Activated T-helper 1 cell treated with anti-CD3 and anti-CD28 coated beads, Interleukin-2, amount 50 U/mL, for 16 hours (primary cell): ENCODE data around the gene TERT.
"Not testable (repeated sequence)": the region's sequence is repeated elsewhere in the genome, so short reads cannot be mapped to it uniquely, and the experiment has no call there.

Experiments used
- DNase-seq, 2 donors: peaks; one replicate each; pipeline ENCODE4 v3.0.0-alpha.2; 2020; ENCODE audit warnings: low read depth in 1 of 2, low spot score in 1 of 2

TERT gene

DNA sequence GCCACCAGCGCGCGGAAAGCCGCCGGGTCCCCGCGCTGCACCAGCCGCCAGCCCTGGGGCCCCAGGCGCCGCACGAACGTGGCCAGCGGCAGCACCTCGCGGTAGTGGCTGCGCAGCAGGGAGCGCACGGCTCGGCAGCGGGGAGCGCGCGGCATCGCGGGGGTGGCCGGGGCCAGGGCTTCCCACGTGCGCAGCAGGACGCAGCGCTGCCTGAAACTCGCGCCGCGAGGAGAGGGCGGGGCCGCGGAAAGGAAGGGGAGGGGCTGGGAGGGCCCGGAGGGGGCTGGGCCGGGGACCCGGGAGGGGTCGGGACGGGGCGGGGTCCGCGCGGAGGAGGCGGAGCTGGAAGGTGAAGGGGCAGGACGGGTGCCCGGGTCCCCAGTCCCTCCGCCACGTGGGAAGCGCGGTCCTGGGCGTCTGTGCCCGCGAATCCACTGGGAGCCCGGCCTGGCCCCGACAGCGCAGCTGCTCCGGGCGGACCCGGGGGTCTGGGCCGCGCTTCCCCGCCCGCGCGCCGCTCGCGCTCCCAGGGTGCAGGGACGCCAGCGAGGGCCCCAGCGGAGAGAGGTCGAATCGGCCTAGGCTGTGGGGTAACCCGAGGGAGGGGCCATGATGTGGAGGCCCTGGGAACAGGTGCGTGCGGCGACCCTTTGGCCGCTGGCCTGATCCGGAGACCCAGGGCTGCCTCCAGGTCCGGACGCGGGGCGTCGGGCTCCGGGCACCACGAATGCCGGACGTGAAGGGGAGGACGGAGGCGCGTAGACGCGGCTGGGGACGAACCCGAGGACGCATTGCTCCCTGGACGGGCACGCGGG lies at the start of gene TERT:
Gene TERT (minus strand): TSS at position 234 of the 815 bp plus-strand sequence. CDS start 79 bp downstream, at position 155.
- peak; percentile 44 to 65 for DNase-seq

DNA sequence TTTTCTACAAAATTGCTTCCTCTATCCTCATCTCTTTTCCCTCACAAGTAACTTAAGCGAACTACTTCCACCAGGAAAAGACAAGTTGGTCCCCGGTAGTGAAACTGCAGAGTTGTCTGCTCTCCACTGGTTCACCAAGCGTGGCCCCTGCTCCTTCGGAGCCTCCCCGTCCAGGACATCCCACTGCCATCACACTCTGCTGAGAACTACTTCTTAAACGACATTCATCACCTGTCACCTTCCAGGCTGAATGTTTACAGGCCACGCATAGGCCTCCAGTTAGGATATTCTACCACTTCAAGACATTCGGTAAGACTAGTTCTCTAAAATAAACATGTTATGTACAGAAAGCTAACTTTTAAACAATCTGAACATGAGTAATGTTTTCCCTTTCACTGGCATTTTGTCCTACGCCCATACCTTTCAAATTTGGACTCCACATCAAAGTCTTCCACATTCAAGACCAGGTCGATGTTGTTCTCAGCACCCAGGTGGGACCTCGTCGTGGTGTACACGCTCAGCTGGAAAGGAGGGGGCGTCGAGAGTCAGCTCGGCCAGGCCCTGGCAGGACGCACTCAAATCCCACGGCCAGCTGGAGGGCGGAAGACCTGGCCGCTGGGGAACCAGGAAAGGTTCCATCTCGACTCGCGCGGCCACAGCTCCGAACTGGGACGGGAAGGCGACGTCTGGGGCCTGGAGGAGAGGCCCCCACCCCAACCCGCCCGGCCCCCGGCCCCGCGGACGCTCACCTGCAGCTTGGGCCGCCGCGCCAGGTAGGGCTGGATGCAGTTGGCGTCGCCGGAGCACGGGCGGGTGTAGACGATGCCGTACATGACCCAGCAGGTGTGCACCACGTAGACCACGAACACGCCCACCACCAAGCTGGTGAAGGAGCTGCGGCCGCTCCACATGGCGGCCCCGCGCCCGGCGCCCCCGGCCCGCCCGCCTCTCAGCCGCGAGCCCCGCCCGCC lies 49.3 kb upstream of the TERT start:
- no peak for DNase-seq

DNA sequence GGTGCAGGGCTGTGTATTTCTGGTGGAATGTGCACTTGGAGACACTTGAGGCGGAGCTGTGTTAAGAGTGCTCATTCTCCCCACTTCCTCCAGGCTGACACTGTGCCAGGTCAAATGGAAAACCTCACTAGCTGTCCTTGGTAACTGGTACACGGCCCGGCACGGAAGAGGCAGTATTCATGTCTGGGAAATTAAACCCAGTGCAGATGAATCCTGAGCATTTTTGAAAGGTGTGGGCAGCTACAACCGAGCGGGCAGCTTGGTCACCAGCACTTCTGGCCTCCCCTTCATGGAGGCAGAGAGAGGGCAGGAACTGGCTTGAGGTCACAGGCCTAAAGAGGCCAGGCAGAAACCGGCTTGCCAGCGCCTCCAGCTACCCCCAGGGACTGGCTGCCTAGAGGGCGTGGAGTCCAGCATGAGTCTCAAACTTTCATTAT lies 48.5 kb upstream of the TERT start:
- DNase-seq: no peak

DNA sequence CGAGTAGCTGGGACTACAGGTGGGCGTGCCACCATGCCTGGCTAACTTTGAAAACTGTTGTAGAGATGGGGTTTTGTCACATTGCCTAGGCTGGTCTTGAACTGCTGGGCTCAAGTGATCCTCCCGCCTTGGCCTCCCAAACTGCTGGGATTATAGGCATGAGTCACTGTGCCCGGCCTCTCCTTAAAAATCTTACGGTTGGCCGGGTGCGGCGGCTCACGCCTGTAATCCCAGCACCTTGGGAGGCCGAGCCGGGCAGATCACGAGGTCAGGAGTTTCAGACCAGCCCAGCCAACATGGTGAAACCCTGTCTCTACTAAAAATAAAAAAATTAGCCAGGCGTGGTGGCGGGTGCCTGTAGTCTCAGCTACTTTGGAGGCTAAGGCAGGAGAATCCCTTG lies 47.8 kb upstream of the TERT start:
- not testable (repeated sequence) for DNase-seq

DNA sequence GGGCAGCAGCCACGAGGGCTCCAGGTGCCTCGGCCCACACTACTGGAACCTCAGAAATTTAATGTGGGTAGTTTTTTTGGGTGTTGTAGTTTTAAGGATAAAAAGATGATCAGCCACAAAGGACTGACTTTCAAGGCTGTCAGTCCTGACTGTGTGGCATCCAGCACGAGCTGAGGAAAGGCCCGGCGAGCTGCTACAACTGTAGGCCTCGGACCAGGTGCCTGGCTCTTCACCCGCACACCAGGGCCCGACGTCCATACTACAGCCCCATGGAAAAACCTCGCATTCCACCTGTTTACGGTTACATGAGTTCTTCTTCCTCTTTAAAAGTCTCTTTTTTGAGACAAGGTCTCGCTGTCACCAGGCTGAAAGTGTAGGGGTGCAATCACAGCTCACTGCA lies 47.4 kb upstream of the TERT start:
- DNase-seq: no peak

DNA sequence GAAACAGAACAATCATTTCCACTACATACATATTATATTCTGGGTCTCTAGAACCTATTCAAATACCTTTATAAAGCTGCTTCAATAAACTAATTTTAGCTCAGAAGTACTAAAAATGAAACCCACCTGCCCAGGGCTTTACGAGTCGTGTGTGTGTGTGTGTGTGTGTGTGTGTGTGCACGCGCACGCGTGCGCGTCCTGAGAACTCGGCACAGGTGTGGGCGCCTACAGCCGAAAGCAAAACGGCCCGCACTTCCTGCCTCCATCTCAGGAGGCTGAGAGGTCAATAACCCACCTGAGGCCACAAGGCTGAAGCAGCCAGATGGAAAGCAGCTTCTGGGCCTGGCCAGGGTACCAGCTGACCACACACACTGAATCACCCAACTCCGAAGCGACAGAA lies 47.0 kb upstream of the TERT start:
- DNase-seq: no peak

DNA sequence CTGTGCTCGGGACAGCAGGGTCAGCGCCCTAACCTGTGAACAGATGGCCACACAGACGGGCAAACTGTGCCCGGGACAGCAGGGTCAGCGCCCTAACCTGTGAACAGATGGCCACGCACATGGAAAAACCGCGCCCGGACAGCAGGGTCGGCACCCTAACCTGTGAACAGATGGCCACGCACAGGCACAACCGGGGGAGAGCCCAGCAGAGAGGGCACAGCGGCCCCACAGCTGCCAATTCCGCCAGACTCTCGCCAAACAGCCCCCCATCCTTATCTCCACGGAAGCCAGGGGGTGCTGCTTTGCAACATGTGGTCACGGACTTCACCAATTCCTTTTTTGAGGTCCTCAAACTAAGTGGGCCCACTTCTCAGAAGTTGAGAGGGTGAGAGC lies 44.9 kb upstream of the TERT start:
- not testable (repeated sequence) for DNase-seq

DNA sequence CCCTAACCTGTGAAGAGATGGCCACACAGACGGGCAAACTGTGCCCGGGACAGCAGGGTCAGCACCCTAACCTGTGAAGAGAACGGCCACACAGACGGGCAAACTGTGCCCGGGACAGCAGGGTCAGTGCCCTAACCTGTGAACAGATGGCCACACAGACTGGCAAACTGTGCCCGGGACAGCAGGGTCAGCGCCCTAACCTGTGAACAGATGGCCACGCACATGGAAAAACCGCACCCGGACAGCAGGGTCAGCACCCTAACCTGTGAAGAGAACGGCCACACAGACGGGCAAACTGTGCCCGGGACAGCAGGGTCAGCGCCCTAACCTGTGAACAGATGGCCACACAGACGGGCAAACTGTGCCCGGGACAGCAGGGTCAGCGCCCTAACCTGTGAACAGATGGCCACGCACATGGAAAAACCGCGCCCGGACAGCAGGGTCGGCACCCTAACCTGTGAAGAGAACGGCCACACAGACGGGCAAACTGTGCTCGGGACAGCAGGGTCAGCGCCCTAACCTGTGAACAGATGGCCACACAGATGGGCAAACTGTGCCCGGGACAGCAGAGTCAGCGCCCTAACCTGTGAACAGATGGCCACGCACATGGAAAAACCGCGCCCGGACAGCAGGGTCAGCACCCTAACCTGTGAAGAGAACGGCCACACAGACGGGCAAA lies 44.4 kb upstream of the TERT start:
- not testable (repeated sequence) for DNase-seq

DNA sequence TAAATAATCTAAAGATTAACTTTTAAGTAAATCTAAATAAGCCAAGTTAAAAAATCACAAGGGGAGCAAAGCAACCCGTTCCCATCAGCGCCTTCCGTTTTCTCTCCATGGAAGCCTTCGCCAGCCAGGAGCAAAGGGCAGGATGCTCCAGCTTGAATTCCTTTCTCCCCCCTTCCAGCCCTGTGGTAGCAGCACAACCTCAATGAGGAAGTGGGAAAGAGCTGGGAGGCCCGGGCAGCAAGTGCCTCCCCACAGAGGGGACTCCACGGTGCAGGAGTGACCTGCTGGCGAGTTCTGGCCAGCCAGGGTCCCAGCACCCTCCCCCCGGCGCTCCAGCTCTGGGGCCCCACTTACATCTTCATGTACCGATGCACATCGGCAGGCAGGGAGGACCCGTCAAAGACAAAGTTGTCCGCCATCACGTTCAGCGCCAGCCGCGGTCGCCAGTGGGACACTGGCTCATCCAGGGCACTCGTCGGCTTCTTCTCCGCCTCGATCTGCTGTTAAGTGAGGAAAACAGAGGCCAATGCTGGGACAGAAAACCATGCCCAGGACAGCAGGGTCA lies 43.7 kb upstream of the TERT start:
- DNase-seq: no peak

DNA sequence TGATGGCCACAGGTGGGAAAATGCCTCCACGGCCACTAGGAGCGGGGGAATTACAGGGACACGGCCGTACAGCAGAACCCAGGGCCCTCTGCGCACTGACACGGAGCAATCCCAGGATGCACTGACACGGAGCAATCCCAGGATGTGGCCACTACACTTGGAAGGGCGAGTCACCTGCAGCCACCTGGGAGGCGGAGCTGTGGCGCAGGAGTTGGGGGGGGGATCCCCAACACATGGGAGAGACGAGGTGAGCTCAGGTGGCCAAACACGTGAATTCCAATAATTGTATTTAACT lies 43.3 kb upstream of the TERT start:
- DNase-seq: no peak

DNA sequence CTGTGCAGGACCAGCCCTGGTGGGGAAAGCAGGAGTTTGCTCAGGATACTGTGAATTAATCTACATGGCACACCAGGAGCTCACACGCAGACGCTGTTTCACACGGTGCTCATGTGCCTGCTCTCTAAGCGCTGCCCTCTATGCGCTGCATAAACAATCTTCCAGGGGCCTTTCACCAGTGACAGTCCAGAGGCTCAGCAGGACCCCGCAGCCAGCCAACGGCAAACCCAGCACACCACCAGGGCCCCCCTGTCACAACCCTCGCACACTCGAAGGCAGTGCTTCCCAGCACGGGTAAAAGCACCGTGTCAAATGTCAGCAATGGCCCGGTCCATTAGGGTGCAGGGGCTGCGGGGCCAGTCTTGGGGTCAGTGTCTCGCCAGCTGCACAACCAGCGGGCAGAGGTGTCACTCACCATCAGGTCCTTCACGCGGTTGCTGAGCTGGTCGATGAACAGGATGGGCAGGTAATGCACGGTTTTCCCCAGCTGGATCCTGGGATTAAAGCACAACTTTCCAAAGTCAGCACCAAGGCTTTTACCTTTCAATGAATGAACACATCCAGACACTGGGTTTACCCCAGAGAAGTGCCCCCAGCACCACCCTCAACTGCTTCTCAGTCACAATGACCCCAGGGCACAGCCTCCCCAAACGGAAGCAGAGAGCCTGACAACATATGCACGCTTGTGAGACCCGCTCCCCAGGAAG lies 42.8 kb upstream of the TERT start:
- DNase-seq: no peak

DNA sequence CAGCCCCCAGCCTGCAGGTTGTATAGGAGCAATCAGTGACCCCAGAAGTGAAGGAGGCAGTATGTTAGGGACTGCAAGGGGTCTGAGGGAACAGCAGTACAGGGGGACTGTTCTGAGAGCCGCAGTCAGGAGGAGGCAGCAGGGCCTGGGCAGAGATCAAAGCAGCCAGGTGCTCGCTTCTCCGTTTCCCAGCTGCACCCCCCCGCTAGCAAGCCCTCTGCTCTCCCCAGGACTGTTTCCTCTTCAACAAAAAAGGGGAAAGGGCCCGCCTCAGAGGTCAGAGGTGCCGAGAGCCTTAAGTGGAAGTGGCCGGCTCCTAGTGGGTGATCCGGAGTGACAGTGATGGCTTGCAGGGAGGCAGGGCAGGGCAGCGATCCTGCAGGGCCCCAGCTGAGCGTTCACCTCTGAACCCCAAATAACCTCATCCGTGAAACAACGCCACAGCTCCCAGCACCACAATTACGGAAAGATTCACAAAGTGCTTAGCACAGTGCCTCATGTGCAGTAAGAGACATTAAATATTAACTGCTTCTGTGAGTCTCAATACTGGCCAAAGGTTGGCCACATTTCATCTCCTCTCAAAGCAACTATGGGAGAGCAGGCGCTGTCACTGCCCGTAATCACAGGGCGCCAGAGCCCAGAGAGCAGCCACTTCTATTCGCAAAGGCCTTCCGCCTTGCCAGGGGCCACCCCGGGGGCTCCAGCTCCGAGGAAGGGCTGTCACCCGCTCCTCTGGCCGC lies 42.1 kb upstream of the TERT start:
- no peak for DNase-seq

DNA sequence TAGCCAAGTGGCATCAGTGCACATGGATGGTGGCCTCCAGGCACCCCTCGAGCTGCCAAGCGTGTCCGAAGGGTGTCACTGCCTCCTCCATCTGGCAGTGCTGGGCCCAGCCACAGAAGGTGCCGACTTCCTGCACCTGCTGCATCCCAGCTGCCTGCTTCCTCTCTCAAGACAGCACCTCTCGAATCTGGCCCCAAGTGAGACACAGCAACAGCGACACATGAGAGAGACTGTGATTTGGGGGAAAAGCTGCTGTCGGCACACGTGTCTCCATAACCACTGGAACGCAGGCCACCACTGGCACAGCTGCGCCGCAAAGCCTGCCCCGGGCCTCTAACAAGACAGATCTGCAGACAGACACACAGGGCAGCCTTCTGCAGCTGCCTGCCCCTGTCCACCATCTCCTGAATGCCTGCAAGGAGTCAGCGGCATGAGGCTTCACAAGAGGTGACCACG lies 41.3 kb upstream of the TERT start:
- no peak for DNase-seq

DNA sequence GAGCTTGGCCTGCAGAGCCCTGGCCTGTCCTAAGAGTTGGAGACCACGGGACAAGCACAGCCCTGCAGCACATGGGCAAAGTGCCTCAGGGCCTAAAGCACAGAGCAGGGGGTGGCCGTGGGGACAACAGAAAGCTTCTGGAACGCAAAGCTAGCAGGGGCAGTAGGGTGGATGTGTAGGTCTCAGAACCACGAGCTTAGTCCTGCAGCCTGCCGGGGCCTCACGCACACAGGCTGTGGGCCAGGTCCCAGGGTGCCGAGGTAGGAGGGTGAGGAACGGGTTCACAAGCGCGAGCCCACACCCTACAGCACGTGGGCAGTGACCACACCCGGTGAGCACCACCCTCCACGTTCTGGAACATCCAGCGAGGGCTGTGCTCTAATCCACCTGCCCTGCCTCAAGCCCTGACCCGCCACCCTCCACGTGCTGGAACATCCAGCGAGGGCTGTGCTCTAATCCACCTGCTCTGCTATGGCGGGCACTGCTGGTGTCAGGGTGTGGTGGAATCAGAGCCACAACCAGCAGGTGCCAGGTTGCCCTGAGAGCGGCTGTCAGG lies 40.8 kb upstream of the TERT start:
- no peak for DNase-seq

DNA sequence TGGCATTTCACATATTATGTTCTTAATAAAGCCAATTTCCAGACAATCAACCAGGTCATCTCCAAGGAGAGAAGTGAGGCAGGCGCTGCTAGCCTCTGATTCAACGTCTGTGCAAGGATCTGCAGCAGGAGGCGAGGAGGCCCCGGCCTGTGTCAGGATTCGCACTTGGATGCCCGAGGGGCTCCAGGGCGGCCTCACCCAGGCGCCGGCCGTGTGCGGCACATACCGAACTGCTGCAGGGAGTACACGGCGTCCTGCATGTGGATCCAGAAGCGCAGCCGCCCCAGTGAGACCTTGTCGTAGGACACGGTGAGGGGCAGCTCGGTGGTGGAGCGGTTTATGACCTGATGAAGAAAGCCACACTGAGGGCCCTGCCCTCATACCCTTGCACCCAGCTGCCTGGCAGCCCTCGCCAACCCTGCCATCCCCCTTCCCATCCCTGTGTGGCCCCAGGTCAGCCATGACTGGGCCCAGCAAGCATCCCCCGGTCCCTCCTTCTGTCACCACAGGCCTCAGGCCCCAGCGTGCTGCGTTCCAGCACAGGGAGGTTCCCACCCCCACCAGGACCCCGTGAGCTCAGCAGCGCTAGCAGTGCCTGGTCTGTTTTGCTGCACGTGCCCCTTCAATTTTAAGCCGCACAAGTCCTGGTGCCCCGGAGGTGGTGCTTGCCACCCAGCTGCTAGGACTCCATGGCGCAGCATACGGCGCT lies 40.1 kb upstream of the TERT start:
- DNase-seq: no peak

DNA sequence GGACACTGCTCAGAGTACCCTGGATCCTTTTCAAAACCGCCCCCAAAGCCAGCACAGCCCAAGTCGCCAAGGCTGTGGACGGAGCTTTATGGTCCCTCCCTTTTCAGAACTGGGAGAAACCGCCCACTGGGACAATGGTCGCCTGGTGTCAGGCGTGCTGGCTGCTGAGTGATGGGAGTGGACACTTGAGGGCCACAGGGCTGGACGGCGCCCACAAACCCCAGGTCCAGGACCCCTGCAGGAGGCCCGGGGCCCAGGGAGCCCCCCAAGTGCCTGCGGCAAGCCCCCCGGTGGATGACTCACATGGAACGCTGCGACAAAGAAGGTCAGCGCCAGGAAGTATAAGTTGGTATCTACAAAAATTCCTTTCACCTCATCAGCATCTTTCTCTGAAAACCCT lies 39.1 kb upstream of the TERT start:
- DNase-seq: no peak

DNA sequence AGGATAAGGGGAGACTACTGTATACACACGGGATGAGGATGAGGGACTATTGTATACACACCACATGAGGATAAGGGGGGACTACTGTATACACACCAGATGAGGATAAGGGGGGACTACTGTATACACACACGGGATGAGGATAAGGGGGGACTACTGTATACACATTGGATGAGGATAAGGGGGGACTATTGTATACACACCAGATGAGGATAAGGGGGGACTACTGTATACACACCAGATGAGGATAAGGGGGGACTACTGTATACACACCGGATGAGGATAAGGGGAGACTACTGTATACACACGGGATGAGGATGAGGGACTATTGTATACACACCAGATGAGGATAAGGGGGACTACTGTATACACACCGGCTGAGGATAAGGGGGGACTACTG lies 38.4 kb upstream of the TERT start:
- not testable (repeated sequence) for DNase-seq

DNA sequence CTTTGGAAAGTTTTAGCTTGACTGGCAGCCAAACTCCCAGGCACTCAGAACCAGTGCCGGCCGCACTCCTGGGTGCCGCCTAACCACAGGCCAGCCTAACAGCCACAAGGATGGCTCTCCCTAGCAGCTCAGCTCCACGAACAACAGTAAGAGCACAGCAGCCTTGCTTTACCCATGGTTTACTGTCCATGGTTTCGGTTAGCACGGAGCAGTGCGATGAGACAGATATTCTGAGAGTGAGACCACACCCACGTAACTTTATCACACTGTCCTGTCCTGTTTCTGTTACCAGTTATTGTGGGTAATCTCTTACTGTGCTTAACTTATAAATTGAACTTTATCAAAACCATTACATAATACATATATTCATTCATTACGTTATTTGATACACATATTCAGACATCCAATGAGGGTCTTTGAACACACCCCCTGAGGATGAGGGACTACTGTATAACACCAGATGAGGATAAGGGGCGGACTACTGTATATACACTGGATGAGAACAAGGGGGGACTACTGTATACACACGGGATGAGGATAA lies 37.7 kb upstream of the TERT start:
- DNase-seq: no peak
